HepG2 (cell line): ENCODE measurements around the gene POP7. TPM values are rescaled to one million over a fixed set of nuclear protein-coding genes. Genes with fewer than 3 reads are reported as not detected.

Source experiments
- ERF ChIP-seq: IDR thresholded peaks from 2 replicates; pipeline ENCODE4 v1.6.1; 2018; ENCODE audit warnings: missing biosample characterization, missing genetic modification reagents
- GABPA ChIP-seq, 2 experiments: IDR thresholded peaks; 2 replicates each; pipeline ENCODE4 v1.6.1; 2011 to 2016; ENCODE audit warnings: low read depth in 2 of 2, low read length in 1 of 2, missing biosample characterization in 1 of 2, missing genetic modification characterization in 1 of 2
- MED8 ChIP-seq: sonication (generic); formaldehyde crosslinking; IDR thresholded peaks from 2 replicates; pipeline ENCODE4 v1.8.1; 2023; ENCODE audit warnings: mild to moderate bottlenecking, missing genetic modification reagents; ENCODE audit not compliant: insufficient replicate concordance
- MTF2 ChIP-seq: sonication (generic); formaldehyde crosslinking; IDR thresholded peaks from 2 replicates; pipeline ENCODE4 v1.5.0; 2020; ENCODE audit warnings: missing genetic modification reagents, borderline replicate concordance
- NFRKB ChIP-seq: fragments of 450-650 bp; IDR thresholded peaks from 2 replicates; pipeline ENCODE4 v1.6.1; 2017
- SIN3A ChIP-seq: IDR thresholded peaks from 2 replicates; pipeline ENCODE4 v1.6.1; 2011; ENCODE audit warnings: low read depth, mild to moderate bottlenecking, control low read depth, low read length, borderline replicate concordance
- SRY ChIP-seq: sonication (generic); formaldehyde crosslinking; IDR thresholded peaks from 2 replicates; pipeline ENCODE4 v1.8.0; 2022; ENCODE audit warnings: mild to moderate bottlenecking, missing genetic modification reagents
- ZBTB38 ChIP-seq: sonication (generic); formaldehyde crosslinking; IDR thresholded peaks from 2 replicates; pipeline ENCODE4 v1.5.1; 2020; ENCODE audit warnings: mild to moderate bottlenecking, missing genetic modification reagents
- ZNF101 ChIP-seq: sonication (generic); formaldehyde crosslinking; IDR thresholded peaks from 2 replicates; pipeline ENCODE4 v1.4.0; 2020; ENCODE audit warnings: mild to moderate bottlenecking, low read depth, missing genetic modification reagents, borderline replicate concordance
- ZNF17 ChIP-seq: sonication (generic); formaldehyde crosslinking; IDR thresholded peaks from 2 replicates; pipeline ENCODE4 v1.5.0; 2020; ENCODE audit warnings: mild to moderate bottlenecking, missing genetic modification reagents
- ZNF225 ChIP-seq: sonication (generic); formaldehyde crosslinking; IDR thresholded peaks from 2 replicates; pipeline ENCODE4 v1.4.0; 2020; ENCODE audit warnings: mild to moderate bottlenecking, missing genetic modification reagents
- ZNF263 ChIP-seq: sonication (generic); formaldehyde crosslinking; IDR thresholded peaks from 2 replicates; pipeline ENCODE4 v1.4.0; 2020; ENCODE audit warnings: missing genetic modification reagents
- ZNF605 ChIP-seq: sonication (generic); formaldehyde crosslinking; IDR thresholded peaks from 2 replicates; pipeline ENCODE4 v1.8.0; 2022; ENCODE audit warnings: mild to moderate bottlenecking, missing genetic modification reagents
- ZNF768 ChIP-seq: sonication (generic); formaldehyde crosslinking; IDR thresholded peaks from 2 replicates; pipeline ENCODE4 v1.4.0; 2020; ENCODE audit warnings: missing genetic modification reagents
- ZNF782 ChIP-seq: sonication (generic); formaldehyde crosslinking; IDR thresholded peaks from 2 replicates; pipeline ENCODE4 v1.4.0; 2020; ENCODE audit warnings: missing genetic modification reagents, mild to moderate bottlenecking, borderline replicate concordance
- ZNF839 ChIP-seq: sonication (generic); formaldehyde crosslinking; IDR thresholded peaks from 2 replicates; pipeline ENCODE4 v1.4.0; 2020; ENCODE audit warnings: missing genetic modification reagents, mild to moderate bottlenecking, borderline replicate concordance
- ZSCAN30 ChIP-seq: sonication (generic); formaldehyde crosslinking; IDR thresholded peaks from 2 replicates; pipeline ENCODE4 v1.5.0; 2020; ENCODE audit warnings: mild to moderate bottlenecking, missing genetic modification reagents
- polyA plus RNA-seq, 8 experiments: library from polyadenylated mRNA; depleted of rRNA in 3 of 8; stranded (reverse) in 7 of 8; unstranded in 1 of 8; fragments of >200 nt; fragmentation: Illumina TruSeq in 4 of 8; extraction: Trizol in 4 of 8; gene quantifications; 2 replicates each; pipeline versions ENCODE4 v1.2.1 to v1.2.3, GENCODE V29; 2011 to 2016; ENCODE audit warnings: low read depth in 4 of 8, missing spikeins in 1 of 8, mixed read lengths in 1 of 8; ENCODE audit not compliant: insufficient read depth in 1 of 8
- total RNA-seq, 5 experiments: library from RNA; depleted of rRNA; stranded (reverse); fragments of >200 nt; fragmentation: Illumina TruSeq; extraction: Trizol; gene quantifications; 2 replicates each; pipeline ENCODE4 v1.2.3, GENCODE V29; 2016; ENCODE audit warnings: low read depth in 1 of 5
- TF ChIP-seq, protein P1 (sequence below), 2 experiments: fragments of 450-650 bp in 1 of 2; sonication (generic) in 1 of 2; formaldehyde crosslinking in 1 of 2; IDR thresholded peaks; 2 replicates each; pipeline versions ENCODE4 v1.6.1 to v1.8.0; 2016 to 2022; ENCODE audit warnings: antibody characterized with exemption in 1 of 2, mild to moderate bottlenecking in 1 of 2, missing genetic modification reagents in 1 of 2
- TF ChIP-seq, protein P2 (sequence below): sonication (generic); formaldehyde crosslinking; IDR thresholded peaks from 2 replicates; pipeline ENCODE4 v1.4.0; 2020; ENCODE audit warnings: missing genetic modification reagents, borderline replicate concordance

POP7 gene
- total and polyA plus RNA-seq, 2 of the 13 experiments (the other 11 are each of a cell fraction or from before 2014, with no cell fraction given), result 63.9 to 91.1 TPM

DNA sequence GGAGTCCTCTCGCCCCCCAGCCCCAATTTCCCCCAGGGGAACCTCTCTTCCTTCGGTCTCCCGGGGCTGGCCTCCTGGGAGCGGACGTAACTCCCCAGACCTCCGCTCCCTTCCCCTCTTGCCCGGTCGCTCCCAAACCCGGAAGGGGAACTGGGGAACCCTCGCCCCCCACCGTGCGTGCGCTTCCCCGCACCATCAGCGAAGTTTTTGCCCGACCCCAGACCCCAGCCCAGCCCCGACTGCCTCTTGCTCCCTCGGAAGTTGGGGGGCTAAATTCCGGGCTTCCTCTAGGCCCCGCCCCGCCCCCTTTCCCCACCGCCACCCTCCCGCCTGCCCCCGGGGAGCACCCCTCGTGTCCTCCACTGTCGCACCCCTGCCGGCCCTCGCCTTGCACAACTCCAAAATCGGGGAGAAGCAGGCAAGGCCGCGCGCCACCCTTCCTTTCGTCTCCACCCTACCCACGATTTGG is 31.9 kb upstream of the POP7 start (continued):
- TF ChIP-seq, protein P1, sequence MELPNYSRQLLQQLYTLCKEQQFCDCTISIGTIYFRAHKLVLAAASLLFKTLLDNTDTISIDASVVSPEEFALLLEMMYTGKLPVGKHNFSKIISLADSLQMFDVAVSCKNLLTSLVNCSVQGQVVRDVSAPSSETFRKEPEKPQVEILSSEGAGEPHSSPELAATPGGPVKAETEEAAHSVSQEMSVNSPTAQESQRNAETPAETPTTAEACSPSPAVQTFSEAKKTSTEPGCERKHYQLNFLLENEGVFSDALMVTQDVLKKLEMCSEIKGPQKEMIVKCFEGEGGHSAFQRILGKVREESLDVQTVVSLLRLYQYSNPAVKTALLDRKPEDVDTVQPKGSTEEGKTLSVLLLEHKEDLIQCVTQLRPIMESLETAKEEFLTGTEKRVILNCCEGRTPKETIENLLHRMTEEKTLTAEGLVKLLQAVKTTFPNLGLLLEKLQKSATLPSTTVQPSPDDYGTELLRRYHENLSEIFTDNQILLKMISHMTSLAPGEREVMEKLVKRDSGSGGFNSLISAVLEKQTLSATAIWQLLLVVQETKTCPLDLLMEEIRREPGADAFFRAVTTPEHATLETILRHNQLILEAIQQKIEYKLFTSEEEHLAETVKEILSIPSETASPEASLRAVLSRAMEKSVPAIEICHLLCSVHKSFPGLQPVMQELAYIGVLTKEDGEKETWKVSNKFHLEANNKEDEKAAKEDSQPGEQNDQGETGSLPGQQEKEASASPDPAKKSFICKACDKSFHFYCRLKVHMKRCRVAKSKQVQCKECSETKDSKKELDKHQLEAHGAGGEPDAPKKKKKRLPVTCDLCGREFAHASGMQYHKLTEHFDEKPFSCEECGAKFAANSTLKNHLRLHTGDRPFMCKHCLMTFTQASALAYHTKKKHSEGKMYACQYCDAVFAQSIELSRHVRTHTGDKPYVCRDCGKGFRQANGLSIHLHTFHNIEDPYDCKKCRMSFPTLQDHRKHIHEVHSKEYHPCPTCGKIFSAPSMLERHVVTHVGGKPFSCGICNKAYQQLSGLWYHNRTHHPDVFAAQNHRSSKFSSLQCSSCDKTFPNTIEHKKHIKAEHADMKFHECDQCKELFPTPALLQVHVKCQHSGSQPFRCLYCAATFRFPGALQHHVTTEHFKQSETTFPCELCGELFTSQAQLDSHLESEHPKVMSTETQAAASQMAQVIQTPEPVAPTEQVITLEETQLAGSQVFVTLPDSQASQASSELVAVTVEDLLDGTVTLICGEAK (IDR thresholded peaks at IDR 0.05), result no peak
- TF ChIP-seq, protein P1 (CRISPR knock-in tag; IDR thresholded peaks at IDR 0.05), result peak; percentile 6; the same call in 1 of the 2 replicates
- no peak for TF ChIP-seq SRY (CRISPR knock-in tag)
- 0 out of 2 replicates have a peak, but pooled peaks have one; percentile 6 for TF ChIP-seq ZNF782 (CRISPR knock-in tag)
- no peak for TF ChIP-seq ZSCAN30 (CRISPR knock-in tag)
- no peak for TF ChIP-seq ZNF839 (CRISPR knock-in tag)
- TF ChIP-seq MTF2 (CRISPR knock-in tag), result no peak
- TF ChIP-seq ZNF17 (CRISPR knock-in tag), result no peak
- no peak for TF ChIP-seq ERF (CRISPR knock-in tag)
- TF ChIP-seq, protein P2, sequence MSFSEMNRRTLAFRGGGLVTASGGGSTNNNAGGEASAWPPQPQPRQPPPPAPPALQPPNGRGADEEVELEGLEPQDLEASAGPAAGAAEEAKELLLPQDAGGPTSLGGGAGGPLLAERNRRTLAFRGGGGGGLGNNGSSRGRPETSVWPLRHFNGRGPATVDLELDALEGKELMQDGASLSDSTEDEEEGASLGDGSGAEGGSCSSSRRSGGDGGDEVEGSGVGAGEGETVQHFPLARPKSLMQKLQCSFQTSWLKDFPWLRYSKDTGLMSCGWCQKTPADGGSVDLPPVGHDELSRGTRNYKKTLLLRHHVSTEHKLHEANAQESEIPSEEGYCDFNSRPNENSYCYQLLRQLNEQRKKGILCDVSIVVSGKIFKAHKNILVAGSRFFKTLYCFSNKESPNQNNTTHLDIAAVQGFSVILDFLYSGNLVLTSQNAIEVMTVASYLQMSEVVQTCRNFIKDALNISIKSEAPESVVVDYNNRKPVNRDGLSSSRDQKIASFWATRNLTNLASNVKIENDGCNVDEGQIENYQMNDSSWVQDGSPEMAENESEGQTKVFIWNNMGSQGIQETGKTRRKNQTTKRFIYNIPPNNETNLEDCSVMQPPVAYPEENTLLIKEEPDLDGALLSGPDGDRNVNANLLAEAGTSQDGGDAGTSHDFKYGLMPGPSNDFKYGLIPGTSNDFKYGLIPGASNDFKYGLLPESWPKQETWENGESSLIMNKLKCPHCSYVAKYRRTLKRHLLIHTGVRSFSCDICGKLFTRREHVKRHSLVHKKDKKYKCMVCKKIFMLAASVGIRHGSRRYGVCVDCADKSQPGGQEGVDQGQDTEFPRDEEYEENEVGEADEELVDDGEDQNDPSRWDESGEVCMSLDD (CRISPR knock-in tag), result 0 out of 2 replicates have a peak, but pooled peaks have one; percentile 15
- TF ChIP-seq ZNF768 (CRISPR knock-in tag), result no peak
- TF ChIP-seq ZNF101 (CRISPR knock-in tag), result no peak
- TF ChIP-seq GABPA (IDR thresholded peaks at IDR 0.05; ENCODE audit: low read depth, low read length), result 0 out of 2 replicates have a peak, but pooled peaks have one; percentile 19
- no peak for TF ChIP-seq GABPA (CRISPR knock-in tag; IDR thresholded peaks at IDR 0.05; ENCODE audit: low read depth)
- no peak for TF ChIP-seq ZBTB38 (CRISPR knock-in tag)
- peak; percentile 52; the same call in 1 of the 2 replicates for TF ChIP-seq ZNF263 (CRISPR knock-in tag)
- TF ChIP-seq SIN3A, result 0 out of 2 replicates have a peak, but pooled peaks have one; percentile 38
- no peak for TF ChIP-seq NFRKB
- no peak for TF ChIP-seq MED8 (CRISPR knock-in tag)
- TF ChIP-seq ZNF225, result 0 out of 2 replicates have a peak, but pooled peaks have one; percentile 1
- TF ChIP-seq ZNF605 (CRISPR knock-in tag), result no peak
